RWPE1 (cell line): Measurements from ENCODE around the gene DNAH9.
A peak's percentile ranks its signal among the peaks of the same experiment; 100 is the strongest.
"Not testable (repeated sequence)": the region's sequence is repeated elsewhere in the genome, so short reads cannot be mapped to it uniquely, and the experiment has no call there.

Experiments
- CTCF ChIA-PET: fragments of 350-600 bp; sonication (Branson Sonifier 250); formaldehyde crosslinking; extraction: SDS; loops from one replicate; lab custom pipeline; 2021; lab: Yijun Ruan, JAX
- POLR2A ChIA-PET: fragments of 400-600 bp; formaldehyde crosslinking; extraction: SDS; loops from one replicate; lab custom pipeline; 2020; ENCODE audit warnings: antibody characterized with exemption; ENCODE audit not compliant: low non-redundant PET; lab: Yijun Ruan, JAX
- DNase-seq: peaks from one replicate; pipeline ENCODE4 v3.0.0; 2012; ENCODE audit warnings: low spot score
- H3K27ac ChIP-seq: fragments of 450-650 bp; 2 replicates; pipeline ENCODE4 v1.5.1; 2017
- CTCF ChIP-seq: fragments of 450-650 bp; conservative IDR thresholded peaks from 2 replicates; pipeline ENCODE4 v1.5.1; 2017; ENCODE audit warnings: low read depth, mild to moderate bottlenecking

DNAH9 gene

DNA sequence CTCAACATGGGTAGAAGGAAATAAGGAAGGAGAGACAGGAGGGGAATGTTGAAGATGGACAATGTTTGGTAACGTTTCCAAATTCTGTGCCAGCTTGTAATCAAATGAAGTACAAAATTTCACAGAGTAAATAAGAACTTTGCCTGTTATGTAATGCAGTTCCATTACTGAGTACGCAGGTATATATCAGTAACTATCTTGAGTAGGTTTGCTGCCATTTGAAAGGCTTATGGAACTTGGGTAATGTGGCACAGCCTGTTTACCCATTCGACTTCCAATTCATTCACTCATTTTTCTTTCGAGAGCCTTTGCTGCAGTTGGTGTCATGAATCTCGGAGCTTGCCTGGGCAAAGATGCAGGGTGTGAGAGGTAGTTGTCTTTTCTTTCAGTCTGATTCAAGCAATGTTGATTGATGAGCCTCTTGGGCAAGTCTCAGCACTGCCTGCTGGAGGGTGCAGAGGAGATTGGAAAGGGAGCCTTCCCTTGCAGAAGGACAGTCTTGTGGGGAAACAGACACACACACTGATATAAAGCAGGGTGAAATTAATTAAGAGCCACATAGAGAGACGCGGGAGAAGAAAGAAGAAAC lies 345.6 kb downstream of the DNAH9 start:
- peak; percentile 59 for DNase-seq
- no peak for TF ChIP-seq CTCF
- ChIA-PET CTCF (interaction anchor here (0.6 to 0.7 kb wide), 3 partner anchors 8 to 1206 kb away, joined by 3 to 4 read pairs (median 4); no protein-coding TSS in a partner anchor), POLR2A (no interaction called here)
- peak overlapping the region; percentile 99 for H3K27ac ChIP-seq

DNA sequence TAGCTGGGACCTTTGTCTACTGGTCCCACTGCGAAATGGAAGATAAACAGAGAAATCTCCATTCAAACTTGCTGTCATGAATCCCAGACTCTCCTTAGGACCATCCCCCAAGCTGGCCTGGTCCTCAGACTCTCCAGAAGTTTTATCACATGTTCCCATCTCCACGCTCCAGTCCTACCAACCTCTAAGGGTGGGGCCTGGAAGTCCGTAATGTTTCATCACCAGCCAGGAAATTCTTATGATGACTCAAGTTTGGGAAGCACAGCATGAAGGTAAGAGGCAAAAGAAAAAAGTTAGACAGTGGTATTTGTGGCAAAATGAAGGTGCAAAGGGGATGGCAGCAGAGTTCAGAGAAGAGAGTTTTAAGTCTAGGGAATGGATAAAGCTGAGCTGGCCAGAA lies 346.3 kb downstream of the DNAH9 start:
- TF ChIP-seq CTCF: no peak
- peak; percentile 76 for DNase-seq
- peak overlapping the region; percentile 99 for H3K27ac ChIP-seq
- CTCF ChIA-PET: interaction anchor here (0.6 to 0.7 kb wide), 2 partner anchors 9 to 19 kb away, joined by 3 read pairs; no protein-coding TSS in a partner anchor
- POLR2A ChIA-PET: no interaction called here

DNA sequence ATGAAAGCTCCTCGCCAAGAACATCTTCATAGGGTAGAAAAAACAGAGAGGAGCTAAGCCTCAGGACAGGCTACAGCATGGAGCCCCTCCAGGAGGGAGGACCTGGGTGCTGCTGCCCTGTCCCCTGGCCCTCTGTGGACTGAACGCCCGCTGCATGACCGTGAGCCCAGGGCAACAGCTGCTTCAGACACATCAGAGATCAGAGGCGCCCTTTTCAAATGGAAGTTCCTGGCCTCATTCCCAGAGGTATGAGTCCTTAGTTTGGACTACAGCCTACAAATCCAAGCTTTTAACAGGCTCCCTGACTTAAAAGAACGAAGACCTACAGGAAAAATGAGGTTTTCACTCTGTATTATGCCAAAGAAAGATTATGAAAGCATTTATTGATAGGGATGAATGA lies 350.5 kb downstream of the DNAH9 start:
- CTCF ChIA-PET: interaction anchor here (1.3 kb wide), 1 partner anchor 8 kb away, joined by 3 read pairs; no protein-coding TSS in a partner anchor
- peak; percentile 76 for DNase-seq
- POLR2A ChIA-PET: no interaction called here
- H3K27ac ChIP-seq: peak overlapping the region; percentile 92
- no peak for TF ChIP-seq CTCF

DNA sequence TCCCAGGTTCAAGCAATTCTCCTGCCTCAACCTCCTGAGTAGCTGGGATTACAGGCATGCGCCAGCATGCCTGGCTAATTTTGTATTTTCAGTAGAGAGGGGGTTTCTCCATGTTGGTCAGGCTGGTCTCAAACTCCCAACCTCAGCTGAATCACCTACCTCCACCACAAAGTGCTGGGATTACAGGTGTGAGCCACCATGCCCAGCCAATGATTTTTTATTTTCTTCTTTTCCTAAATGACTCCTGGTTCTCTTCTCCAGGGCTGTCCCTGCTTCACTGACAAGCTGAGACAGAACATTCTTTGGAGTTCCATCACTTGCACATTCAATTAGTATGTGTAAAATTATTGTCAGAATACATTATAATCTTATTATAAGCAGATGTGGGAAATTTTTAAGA lies 351.3 kb downstream of the DNAH9 start:
- CTCF ChIA-PET: interaction anchor here (1.3 kb wide), 1 partner anchor 9 kb away, joined by 3 read pairs; no protein-coding TSS in a partner anchor
- DNase-seq, POLR2A ChIA-PET: not testable (repeated sequence)
- H3K27ac ChIP-seq: peak overlapping the region; percentile 92

- POLR2A ChIA-PET: no interaction called here
- no peak for TF ChIP-seq CTCF
- no peak for DNase-seq
- peak overlapping the region; percentile 70 for H3K27ac ChIP-seq
- CTCF ChIA-PET: no interaction called here
Measured at GRCh38 chr17:11950771-11951519, 352.7 kb downstream of the DNAH9 start.

- ChIA-PET CTCF (interaction anchor here (1.0 kb wide), 1 partner anchor 17 kb away, joined by 9 read pairs; no protein-coding TSS in a partner anchor), POLR2A (no interaction called here)
- H3K27ac ChIP-seq: no peak overlapping the region
- no peak for DNase-seq
- no peak for TF ChIP-seq CTCF
Measured at GRCh38 chr17:11952610-11953009, 354.3 kb downstream of the DNAH9 start.

GRCh38 chr17:11953924-11954323 lies 355.7 kb downstream of the DNAH9 start:
- ChIA-PET CTCF (no interaction called here), POLR2A (no interaction called here)
- TF ChIP-seq CTCF: no peak
- H3K27ac ChIP-seq: no peak overlapping the region
- no peak for DNase-seq
